H1 (cell line): ENCODE data around the gene CAMK1G. TPM values are rescaled to one million over a fixed set of nuclear protein-coding genes. Genes with fewer than 3 reads are reported as not detected.

Experiments
- CHD1 ChIP-seq: IDR thresholded peaks from 2 replicates; pipeline ENCODE4 v1.6.1; 2012; ENCODE audit warnings: low read depth, low read length, improper control_type of control experiment
- EZH2 ChIP-seq: fragments of 200-600 bp; sonication (generic); IDR thresholded peaks from 2 replicates; pipeline ENCODE4 v1.7.1; 2012; ENCODE audit warnings: low read depth, mild to moderate bottlenecking, moderate library complexity, low read length, inconsistent platforms; ENCODE audit not compliant: severe bottlenecking
- MAFK ChIP-seq: IDR thresholded peaks from 2 replicates; pipeline ENCODE4 v1.6.1; 2012; ENCODE audit warnings: low read depth, mild to moderate bottlenecking, improper control_type of control experiment, low read length
- polyA plus RNA-seq, 7 experiments: library from polyadenylated mRNA; depleted of rRNA in 3 of 7; stranded (reverse) in 5 of 7; unstranded in 2 of 7; fragments of >200 nt in 5 of 7; fragments of 200-250 nt in 2 of 7; gene quantifications; 1 replicate in 5 of 7; 2 replicates in 1 of 7; 4 replicates in 1 of 7; pipeline versions ENCODE4 v1.2.1 to v1.2.3, GENCODE V29; 2011 to 2013; ENCODE audit warnings: missing spikeins in 2 of 7, mixed read lengths in 2 of 7
- total RNA-seq: library from RNA; stranded (reverse); fragmentation: NEBNext Ultra II Directional; extraction: Animal tissue kit (Norgen Biotek cat#: 25700); gene quantifications from 2 replicates; pipeline ENCODE4 v1.2.1, GENCODE V29; 2021

Gene CAMK1G
- total and polyA plus RNA-seq, 2 of the 8 experiments (the other 6 are each of a cell fraction or from before 2014, with no cell fraction given) = 1.00 to 1.0 TPM

- TF ChIP-seq EZH2 (no peak), MAFK (no peak), CHD1 (no peak)
Measured at GRCh38 chr1:209585197-209585596, 1.7 kb downstream of the CAMK1G start (continued).
